IPS-18c (cell line): Measurements from ENCODE around the gene ZBTB16.

Experiments used
- H3K4me3 ChIP-seq: 2 replicates; pipeline ENCODE4 v1.7.0; 2013; ENCODE audit warnings: low read depth, mild to moderate bottlenecking, low read length, moderate library complexity; ENCODE audit not compliant: insufficient read depth
- H3K9me3 ChIP-seq: one replicate; pipeline ENCODE4 v1.6.1; 2013; ENCODE audit warnings: mild to moderate bottlenecking, low read length, moderate library complexity; ENCODE audit not compliant: control insufficient read depth, insufficient read depth

The ZBTB16 gene

GRCh38 chr11:114171257-114172054, 111.9 kb downstream of the ZBTB16 start:
- no peaks in the 10 kb centered on the region for H3K9me3 ChIP-seq
- H3K4me3 ChIP-seq, result no peak overlapping the region

GRCh38 chr11:114172055-114172861, 112.7 kb downstream of the ZBTB16 start:
- Histone ChIP-seq H3K9me3 (no peaks in the 10 kb centered on the region), H3K4me3 (no peak overlapping the region)

- Histone ChIP-seq H3K9me3 (no peaks in the 10 kb centered on the region), H3K4me3 (no peak overlapping the region)
These were observed 113.4 kb downstream of the ZBTB16 start for GRCh38 chr11:114172871-114173444.

GRCh38 chr11:114173843-114174242, 114.3 kb downstream of the ZBTB16 start:
- no peaks in the 10 kb centered on the region for H3K9me3 ChIP-seq
- no peak overlapping the region for H3K4me3 ChIP-seq

GRCh38 chr11:114174712-114175495, 115.4 kb downstream of the ZBTB16 start:
- H3K4me3 ChIP-seq, result no peak overlapping the region
- no peaks in the 10 kb centered on the region for H3K9me3 ChIP-seq

- Histone ChIP-seq H3K4me3 (no peak overlapping the region), H3K9me3 (no peaks in the 10 kb centered on the region)
These were observed 116.2 kb downstream of the ZBTB16 start for GRCh38 chr11:114175706-114176105.

- H3K4me3 ChIP-seq, result no peak overlapping the region
These were observed 116.8 kb downstream of the ZBTB16 start for GRCh38 chr11:114176321-114176720.

GRCh38 chr11:114178656-114179055, 119.1 kb downstream of the ZBTB16 start:
- H3K9me3 ChIP-seq, result no peaks in the 10 kb centered on the region
- no peak overlapping the region for H3K4me3 ChIP-seq

More at GRCh38 chr11:114176321-114176720, 116.8 kb downstream of the ZBTB16 start:
- no peaks in the 10 kb centered on the region for H3K9me3 ChIP-seq

GRCh38 chr11:114179234-114179941, 119.9 kb downstream of the ZBTB16 start:
- no peak overlapping the region for H3K4me3 ChIP-seq

GRCh38 chr11:114180301-114181055, 121.0 kb downstream of the ZBTB16 start:
- no peak overlapping the region for H3K4me3 ChIP-seq

More at GRCh38 chr11:114179234-114179941, 119.9 kb downstream of the ZBTB16 start:
- no peaks in the 10 kb centered on the region for H3K9me3 ChIP-seq

GRCh38 chr11:114181195-114181594, 121.7 kb downstream of the ZBTB16 start:
- no peak overlapping the region for H3K4me3 ChIP-seq
- H3K9me3 ChIP-seq, result no peaks in the 10 kb centered on the region

More at GRCh38 chr11:114180301-114181055, 121.0 kb downstream of the ZBTB16 start:
- H3K9me3 ChIP-seq, result no peaks in the 10 kb centered on the region

- H3K4me3 ChIP-seq, result no peak overlapping the region
- H3K9me3 ChIP-seq, result no peaks in the 10 kb centered on the region
These were observed 122.2 kb downstream of the ZBTB16 start for GRCh38 chr11:114181752-114182151.

- H3K4me3 ChIP-seq, result no peak overlapping the region
- no peaks in the 10 kb centered on the region for H3K9me3 ChIP-seq
These were observed 123.0 kb downstream of the ZBTB16 start for GRCh38 chr11:114182471-114183043.

- Histone ChIP-seq H3K4me3 (no peak overlapping the region), H3K9me3 (no peaks in the 10 kb centered on the region)
These were observed 123.6 kb downstream of the ZBTB16 start for GRCh38 chr11:114183044-114183511.

GRCh38 chr11:114185436-114185835, 125.9 kb downstream of the ZBTB16 start:
- Histone ChIP-seq H3K9me3 (no peaks in the 10 kb centered on the region), H3K4me3 (no peak overlapping the region)
